GM18499 (cell line): ENCODE results near the gene DLG1.
"Not testable (repeated sequence)": the region's sequence is repeated elsewhere in the genome, so short reads cannot be mapped to it uniquely, and the experiment has no call there.

Experiments
- ATAC-seq: cut with Tn5 transposase; IDR thresholded peaks from one replicate; pipeline ENCODE4 v1.9.1; 2021; ENCODE audit warnings: moderate number of reproducible peaks; ENCODE audit not compliant: insufficient read depth, unreplicated experiment

DLG1 gene

GRCh38 chr3:197040658-197041057 lies 257.8 kb downstream of the DLG1 start:
- no peak for ATAC-seq

DNA sequence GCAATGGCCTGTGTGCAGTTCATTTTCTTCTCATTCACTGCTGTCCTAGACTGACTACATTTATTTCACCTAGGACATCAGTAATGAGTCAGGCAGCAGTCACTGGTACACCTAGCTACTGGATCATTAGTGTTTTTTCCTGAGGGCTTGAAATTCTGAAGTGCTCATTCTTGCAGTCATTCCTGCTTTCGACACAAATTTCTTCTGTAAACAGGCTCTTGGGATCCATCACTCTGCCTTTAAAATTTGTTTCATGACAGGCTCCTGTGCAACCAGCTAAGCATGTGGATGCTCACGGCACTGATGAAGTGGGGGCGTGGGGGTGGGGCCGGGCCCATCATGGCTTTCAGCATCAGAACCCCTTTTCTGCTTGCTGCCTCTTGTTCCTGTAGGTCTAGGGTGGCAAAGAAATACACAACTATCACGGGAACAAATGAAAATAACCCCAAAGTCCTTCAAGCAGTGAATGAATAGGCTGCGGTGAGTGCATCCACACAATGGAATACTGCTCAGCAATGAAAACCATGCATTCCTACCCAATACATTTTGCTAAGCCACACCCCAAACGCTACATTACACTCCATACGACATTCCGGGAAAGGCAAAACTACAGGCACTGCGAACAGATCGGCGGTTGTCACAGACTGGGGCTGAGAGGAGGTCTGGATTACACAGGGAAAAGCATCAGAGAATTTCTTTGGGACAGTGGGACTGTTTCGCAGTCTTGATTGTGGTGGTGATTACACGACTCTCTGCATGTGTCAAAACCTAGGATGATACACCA lies 259.5 kb downstream of the DLG1 start:
- no peak for ATAC-seq

GRCh38 chr3:197035577-197035976 lies 262.8 kb downstream of the DLG1 start:
- ATAC-seq, result no peak

- ATAC-seq, result not testable (repeated sequence)
These were observed 263.6 kb downstream of the DLG1 start for GRCh38 chr3:197034778-197035177.

- not testable (repeated sequence) for ATAC-seq
These were observed 264.6 kb downstream of the DLG1 start for GRCh38 chr3:197033764-197034163.

- ATAC-seq, result no peak
These were observed 266.8 kb downstream of the DLG1 start for GRCh38 chr3:197031315-197032285.

DNA sequence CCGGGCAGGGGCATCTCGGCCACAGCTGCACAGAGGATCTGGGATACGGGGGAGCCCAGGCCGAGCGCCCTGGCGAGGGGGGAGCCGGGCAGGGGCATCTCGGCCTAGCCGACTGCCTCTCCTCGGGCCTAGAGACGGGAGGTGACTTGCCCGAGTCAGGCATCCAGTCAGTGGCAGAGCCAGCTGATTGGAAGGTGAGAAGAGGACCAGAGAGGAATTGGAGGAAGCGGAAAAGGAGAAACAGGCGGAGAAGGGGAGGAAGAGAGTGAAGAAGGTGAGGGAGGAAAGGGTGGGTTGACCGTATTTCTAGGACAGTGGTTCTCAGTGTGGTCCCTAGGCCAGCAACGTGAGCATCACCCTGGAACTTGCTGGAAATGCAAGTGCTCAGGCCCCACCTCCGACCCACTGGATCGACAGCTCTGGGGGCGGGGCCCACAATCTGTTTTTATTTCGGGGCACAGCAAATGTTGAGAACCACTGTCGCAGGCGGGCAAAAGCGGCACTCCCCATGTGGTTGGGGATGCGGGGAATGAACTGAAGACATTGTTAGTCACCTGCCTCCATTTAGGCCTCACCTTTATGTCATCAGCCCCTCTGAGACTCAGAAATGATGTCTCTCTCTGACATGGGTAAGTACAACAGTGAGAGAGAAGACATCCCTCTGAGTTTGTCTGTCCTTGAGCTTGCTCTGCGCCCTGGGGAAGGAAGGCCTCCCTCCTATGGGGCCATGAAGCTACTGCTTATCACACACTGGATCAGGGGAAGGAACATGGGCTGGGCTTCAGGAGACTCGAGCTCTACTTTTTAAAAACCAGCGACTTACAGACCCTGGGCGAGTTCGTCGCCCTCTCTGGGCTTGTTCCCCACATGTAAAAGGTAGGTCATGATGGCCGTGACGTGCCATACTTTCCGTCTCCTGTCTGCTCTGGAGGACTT lies 267.8 kb downstream of the DLG1 start:
- ATAC-seq, result no peak

DNA sequence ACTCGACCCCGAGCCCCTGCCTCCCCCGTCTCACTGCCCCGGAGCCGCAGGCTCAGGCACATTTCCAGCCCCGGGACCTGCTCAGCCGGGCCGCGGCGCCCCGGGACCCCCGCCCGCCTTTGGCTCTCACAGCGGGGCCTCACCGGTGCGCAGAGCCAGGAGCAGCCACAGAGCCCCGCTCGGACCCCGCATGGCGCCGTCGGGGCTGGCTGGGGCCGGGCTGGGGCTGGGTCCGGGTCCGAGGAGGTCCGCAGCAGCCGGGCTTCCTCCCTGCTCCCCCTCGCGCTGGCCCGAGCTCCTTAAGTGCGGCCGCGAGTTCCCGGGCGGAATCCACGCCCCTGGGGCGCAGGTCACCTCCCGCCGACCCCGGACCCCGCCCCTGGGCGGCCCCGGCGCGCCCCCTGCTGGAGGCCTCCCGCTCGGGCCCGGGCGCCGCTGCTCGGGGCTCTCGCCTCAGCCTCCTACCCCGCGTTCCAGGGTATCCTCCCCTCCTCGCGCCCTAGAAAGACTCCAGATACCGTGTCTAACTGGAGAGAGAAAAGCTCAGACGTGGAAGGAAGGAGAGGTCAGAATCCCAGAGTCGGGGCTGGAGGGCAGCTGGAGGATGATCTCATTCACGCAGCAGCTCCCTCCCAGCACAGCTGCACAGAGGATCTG lies 268.8 kb downstream of the DLG1 start, which contains the start of gene MELTF:
MELTF (minus strand) TSS at position 307 of the 657 bp plus-strand sequence; CDS start at position 192, 115 bp downstream.
- no peak for ATAC-seq

- no peak for ATAC-seq
These were observed 269.5 kb downstream of the DLG1 start for GRCh38 chr3:197028728-197029510.

- ATAC-seq, result no peak
These were observed 270.3 kb downstream of the DLG1 start for GRCh38 chr3:197027896-197028727.

DNA sequence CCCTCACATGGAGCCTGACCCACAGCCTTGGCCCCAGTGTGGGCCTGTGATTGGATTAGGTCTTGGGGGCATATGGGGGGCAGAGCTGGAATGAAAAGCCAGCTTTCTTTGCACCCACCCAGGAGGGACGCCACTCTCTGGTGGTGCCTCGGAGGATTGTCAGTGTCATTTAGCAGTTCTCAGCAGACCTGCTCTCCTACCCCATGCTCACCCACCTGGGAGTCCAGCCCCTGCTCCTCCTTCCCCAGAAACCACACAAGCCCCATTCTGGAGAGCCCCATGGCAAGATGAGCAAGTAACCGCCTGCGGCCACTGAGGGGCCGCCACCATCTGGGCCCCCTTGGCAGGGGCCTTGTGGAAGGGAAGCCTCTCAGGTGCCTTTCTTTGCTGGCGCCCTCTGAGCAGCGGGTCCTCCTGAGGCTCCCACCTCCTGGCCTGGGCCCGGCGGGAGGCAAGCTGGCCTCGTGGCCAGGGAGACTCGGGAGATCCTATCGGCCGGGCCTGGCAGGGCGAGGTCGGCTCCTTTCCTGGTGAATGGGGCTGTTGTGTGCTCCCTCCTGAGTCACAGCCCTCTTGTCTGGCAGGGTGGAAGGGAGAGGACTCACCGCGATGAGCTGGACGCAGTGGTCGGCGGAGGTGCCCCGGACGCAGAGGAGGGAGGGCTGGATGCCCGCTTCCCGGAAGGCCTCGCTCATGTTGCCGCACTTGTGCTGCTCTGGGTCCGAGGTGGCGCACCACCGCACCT lies 271.1 kb downstream of the DLG1 start:
- no peak for ATAC-seq

DNA sequence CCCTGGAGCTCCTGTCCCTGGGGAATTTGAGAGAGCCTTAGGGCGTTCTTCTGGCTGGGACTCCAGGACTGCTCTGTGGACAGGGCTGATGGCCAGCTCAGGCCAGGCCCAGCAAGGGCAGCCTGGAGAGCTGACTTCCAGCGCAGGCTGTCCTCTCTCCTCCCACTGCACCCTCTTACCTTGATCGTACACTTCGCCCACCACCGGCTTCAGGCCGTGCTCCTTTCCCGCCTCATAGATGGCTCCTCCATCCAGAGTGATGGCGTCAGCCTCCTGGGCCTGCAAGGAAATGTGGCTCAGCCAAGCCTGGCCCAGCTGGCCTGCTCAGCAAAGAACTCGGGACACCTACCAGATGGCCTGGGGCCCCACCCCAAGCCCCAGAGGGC lies 271.9 kb downstream of the DLG1 start:
- ATAC-seq, result no peak

GRCh38 chr3:197025736-197026480 lies 272.5 kb downstream of the DLG1 start:
- no peak for ATAC-seq

DNA sequence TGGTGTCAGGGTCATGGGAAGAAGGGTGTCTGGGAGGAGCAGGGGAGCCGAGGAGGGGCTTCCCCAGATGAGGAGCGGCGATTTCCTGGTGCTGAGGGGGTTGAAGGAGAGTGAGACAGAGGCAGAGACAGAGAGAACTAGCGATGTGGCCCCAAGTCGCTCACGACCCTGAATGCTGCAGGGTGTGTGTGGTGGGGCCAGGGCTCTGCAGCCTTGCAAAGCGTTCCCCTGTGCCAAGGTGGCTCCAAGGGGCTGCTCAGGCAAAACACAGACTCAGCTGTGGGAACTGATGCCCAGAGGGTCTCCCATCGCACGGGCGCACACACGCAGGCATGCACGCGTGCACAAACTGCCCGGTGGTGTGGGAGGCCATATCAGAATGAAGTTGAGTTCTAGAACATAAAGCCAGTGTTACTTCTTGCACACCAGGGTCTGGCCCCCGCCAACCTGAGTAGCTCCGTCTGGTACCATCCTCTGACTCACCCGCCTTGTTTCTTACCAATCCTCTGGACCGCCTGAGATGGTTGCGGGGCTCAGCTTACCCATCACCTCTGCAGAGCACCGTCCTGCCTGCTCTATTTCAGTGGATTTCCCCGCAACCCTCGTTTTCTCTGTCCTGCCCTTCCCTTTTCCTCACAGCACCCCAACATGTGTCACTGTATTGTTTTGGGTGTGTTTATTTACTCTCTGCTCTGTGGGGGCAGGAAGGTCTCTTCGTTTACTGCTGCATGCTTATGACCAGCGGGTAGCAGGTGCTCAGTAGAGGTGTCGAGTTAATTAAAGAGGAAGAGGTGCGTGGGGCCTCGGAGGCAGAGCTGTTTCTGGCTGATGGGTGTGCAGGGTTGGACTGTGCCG lies 273.3 kb downstream of the DLG1 start:
- ATAC-seq, result no peak

DNA sequence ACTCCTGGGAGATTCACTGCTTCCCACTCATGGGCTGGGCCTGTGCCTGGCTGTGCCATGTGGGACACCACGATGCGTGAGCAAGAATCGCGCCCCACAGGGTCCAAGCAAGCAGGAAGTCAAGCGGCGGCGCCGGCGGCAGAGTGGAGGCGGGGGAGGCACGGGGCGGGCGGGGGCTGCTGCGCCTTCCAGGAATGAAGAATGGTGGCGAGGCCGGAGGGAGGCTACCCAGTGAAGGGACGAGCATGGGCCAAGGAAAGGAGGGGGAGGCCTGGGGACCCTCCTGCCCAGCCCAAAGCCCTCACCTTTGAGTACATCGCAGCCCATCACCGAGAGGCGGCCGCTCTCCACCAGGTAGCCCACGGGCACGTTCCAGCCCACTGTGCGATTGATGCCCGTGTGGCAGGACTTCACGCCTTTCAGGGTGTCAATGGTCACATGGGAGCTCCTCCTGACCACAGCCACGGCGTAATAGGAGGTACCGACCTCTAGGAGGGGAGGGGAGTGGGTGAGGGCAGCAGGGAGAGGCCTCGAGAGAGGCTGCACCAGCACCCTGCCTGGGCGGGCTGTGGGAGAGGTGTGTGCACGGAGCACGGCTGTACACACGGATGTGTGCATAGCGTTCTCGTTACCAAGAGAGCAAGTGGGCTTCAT lies 274.3 kb downstream of the DLG1 start:
- ATAC-seq, result no peak
